GM18868 (cell line): ENCODE measurements around the gene IRGC.
"Not testable (repeated sequence)": the region's sequence is repeated elsewhere in the genome, so short reads cannot be mapped to it uniquely, and the experiment has no call there.

ENCODE experiments used
- ATAC-seq: cut with Tn5 transposase; IDR thresholded peaks from one replicate; pipeline ENCODE4 v1.9.1; 2021; ENCODE audit warnings: mild to moderate bottlenecking, moderate library complexity; ENCODE audit not compliant: unreplicated experiment

The IRGC gene

GRCh38 chr19:43751466-43752220, 35.8 kb downstream of the IRGC start:
- no peak for ATAC-seq

DNA sequence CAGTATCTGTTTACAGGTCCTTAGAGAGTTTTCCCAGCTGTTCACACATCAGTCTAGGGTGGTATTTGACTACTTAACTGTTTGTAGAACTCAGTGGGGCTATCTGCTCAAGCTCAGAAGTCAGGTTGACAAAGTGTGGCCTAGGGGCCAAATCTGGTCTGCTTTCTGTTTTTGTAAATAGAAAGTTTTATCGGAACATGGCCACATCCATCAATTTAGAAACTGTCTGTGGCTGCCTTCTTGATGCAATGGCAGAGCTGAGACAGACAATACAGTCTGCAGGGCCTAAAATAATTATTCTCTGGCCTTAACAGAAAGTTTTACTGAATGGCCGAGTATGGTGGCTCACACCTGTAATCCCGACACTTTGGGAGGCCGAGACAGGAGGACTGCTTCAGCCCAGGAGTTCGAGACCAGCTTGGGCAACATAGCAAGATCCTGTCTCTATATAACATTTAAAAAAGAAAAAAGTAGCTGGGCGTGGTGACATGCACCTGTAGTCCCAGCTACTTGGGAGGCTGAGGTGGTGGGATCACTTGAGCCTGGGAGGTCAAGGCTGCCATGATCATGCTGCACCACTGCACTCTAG, 36.5 kb downstream of the IRGC start:
- ATAC-seq: no peak

DNA sequence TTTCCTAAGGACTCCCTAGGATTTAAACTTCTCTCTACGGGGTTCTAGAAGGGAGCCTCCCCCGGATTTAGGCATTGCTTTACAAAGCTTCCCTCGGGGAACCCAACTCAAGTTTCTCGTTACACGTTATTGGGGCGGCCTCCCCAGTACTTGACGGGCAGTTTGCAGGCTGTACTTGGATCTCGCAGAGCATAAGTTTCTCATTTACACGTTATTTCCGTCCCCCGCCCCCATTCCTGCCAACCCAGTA, 38.3 kb downstream of the IRGC start:
- ATAC-seq: no peak

DNA sequence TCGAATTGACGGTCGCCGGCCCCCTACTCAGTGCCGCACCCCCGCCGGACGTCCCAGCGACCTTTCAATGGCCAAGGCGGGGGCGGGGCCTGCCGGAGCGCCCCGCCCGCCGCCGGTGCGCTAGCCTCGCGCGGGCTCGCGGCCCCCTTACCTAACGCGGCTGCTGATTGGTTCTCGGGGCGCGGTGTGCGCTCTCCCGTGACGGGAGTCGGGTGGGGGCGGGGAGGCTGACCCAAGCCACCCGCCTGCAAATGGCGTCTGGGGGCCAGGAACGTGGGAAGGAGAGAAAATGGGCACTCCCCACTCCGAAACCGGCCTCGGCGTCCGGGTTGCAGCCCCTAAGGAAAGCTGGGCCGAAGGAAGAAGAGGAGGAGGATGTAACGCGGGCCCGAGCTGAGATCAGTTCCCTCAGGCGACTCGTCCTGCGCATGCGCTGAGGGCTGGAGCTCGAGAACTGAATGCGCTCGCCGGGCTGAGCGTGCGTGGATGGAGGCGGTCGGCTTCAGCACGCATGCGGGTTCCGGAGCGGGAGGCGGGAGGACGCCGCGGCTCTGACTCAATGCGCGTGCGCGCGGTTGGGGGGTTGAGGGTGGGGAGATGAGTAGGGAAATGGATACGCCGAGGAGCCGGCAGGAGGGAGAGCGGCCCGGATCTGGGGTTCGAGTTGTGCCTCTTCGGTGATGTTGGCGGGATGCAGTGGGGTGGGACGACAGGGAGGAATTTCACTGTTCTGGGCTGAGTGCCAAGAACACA, 38.8 kb downstream of the IRGC start, which contains the start of gene SMG9:
Gene SMG9 (minus strand): TSS at position 460 of the 753 bp plus-strand sequence. CDS start 4,221 bp downstream, outside the sequence.
- peak; percentile 58 for ATAC-seq

DNA sequence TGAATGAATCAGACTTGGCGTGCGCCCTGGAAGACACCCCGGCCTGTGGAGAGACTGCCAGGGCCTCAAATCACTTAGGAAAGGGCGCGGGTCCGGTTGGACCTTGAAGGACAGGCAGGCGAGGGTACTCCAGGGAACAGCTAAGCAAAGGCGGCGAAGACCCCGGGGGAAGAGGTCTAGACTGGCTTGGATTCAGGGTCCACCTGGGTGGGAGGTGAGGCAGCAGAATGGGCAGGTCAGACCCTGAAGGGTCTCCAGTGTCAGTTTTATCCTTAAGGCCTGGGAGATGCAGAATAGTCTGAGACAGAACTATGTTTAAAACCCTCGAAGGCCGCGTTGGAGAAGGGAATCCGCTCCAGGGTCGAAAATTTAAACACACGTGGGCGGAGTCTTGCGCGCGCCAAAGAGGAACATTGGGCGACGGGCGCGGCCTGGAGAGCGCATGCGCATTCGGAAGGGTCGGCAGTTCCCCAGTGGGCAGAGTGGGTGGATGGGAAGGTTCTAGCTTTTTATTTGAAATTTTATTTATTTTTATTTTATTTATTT, 39.5 kb downstream of the IRGC start:
- no peak for ATAC-seq

DNA sequence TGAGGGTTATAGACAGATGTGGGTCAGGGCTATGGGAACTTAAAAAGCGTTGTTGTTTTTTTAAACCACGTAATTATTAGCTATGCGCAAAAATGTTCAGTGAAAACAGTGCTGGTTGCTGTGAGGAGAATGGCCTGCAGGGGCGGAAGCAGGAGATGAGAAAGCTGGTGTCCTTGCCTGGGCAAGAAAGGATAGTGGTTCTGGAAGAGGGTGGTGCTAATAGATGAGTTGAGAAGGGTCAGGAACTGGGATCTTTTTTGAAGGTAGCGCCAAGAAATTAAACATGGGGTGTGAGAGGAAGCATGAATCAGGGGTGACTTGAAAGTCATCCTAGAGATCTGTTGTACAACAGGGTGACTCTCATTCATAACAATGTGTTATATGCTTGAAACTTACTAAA, 43.6 kb downstream of the IRGC start:
- no peak for ATAC-seq

DNA sequence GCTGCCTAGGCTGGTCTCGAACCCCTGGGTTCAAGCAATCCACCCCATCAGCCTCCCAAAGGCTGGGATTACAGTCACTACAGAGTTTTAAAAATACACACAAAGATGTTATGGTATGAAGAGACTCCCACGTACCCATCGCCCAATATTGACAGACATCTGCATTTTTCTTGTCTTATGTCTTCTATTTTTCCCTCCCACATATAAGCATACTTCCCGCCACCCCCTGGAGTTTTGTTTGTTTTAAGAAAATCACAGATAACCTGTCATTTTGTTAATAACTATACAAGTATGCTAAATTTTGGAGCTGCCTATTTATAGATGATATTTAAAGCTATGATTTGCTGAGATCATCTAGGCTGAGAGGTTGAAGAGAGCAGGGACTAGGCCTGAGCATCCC, 45.1 kb downstream of the IRGC start:
- no peak for ATAC-seq

- no peak for ATAC-seq
Observed at GRCh38 chr19:43762814-43763213, 46.9 kb downstream of the IRGC start.

- ATAC-seq: no peak
Observed at GRCh38 chr19:43763473-43763939, 47.6 kb downstream of the IRGC start.

- not testable (repeated sequence) for ATAC-seq
Observed at GRCh38 chr19:43764684-43765083, 48.8 kb downstream of the IRGC start.

- peak; percentile 63 for ATAC-seq
Observed at GRCh38 chr19:43765109-43765876, 49.4 kb downstream of the IRGC start.

- ATAC-seq: no peak
Observed at GRCh38 chr19:43766755-43767043, 50.8 kb downstream of the IRGC start.

GRCh38 chr19:43767316-43767715, 51.4 kb downstream of the IRGC start:
- no peak for ATAC-seq

DNA sequence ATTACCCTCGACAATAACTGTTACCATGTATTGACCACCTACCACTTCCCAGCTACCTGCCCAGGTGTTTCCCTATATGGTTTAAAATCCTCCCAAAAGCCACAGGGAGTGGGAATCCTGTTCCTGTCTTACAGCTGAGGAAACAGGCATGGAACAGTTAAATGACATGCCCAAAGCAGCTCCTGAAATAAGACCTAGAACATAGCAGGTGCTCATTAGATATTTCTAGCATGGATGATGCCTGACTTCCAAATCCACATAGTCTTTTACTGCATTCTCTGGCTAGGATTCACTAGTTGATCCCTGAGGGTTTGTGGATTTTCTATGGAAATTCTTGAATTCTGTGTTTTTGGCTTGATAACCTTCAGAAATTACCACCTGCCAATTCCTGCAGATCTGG, 51.9 kb downstream of the IRGC start:
- no peak for ATAC-seq

DNA sequence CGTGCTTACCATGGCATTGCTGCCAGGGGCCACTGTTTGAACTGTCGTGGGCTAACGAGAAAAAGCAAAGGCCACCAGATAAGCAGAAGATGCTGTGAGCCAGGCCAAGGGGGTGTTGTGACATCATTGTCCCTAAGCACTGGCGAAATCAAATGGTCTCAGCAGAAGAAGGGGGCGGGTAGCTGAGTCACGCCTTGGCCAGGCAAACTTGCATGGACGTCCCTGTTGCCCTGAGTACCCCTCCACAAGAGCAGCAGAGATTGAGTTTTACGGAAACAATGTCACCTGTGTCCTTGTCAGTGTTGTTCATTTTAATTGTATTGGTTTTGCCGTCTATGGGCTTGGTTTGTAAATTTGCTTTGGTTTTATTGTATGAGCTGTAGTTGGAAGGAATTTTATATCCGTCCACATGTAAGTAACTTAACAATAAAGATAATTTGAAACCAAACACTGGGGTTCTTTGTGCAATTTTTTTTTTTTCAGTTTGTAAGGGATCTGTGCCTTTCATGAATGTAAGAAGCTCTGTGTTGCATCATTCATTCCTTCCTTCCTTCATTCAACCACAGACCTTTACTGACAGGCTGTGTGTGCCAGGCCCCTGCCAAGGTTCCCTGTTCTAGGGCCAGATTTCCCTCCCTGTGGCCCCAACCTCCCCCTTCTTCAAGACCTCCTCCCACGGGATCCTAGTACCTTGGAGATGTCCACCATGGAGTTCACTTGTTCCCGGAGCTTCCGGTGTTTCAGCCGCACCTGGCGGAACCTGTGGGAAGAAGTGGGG, 52.6 kb downstream of the IRGC start:
- no peak for ATAC-seq

- ATAC-seq: no peak
Observed at GRCh38 chr19:43769256-43769655, 53.4 kb downstream of the IRGC start.
